H1 (cell line): ENCODE measurements around the gene FCRL6. TPM values are rescaled to one million over a fixed set of nuclear protein-coding genes. Genes with fewer than 3 reads are reported as not detected.

Source experiments
- CTCF ChIA-PET: fragments of 300-600 bp; sonication (Branson Sonifier 250); formaldehyde crosslinking; loops from one replicate; lab custom pipeline; 2021; ENCODE audit not compliant: partially characterized antibody; lab: Charles Lee
- POLR2A ChIA-PET: fragments of 300-600 bp; sonication (Branson Sonifier 250); formaldehyde crosslinking; loops from one replicate; lab custom pipeline; 2021; ENCODE audit warnings: inconsistent platforms; ENCODE audit not compliant: partially characterized antibody; lab: Charles Lee
- DNase-seq, 2 experiments: peaks; one replicate each; pipeline versions ENCODE4 v3.0.0 to v3.0.0-alpha.2; 2010 to 2022; ENCODE audit warnings: low spot score in 2 of 2, low read depth in 1 of 2, mixed read lengths in 1 of 2
- FAIRE-seq: peaks from 2 replicates; lab custom pipeline; 2011; peaks lifted over from hg19 to GRCh38; lab: Jason Lieb, UNC
- H2AFZ ChIP-seq: 2 replicates; pipeline ENCODE4 v1.8.1; 2012; ENCODE audit warnings: low read length, inconsistent platforms
- H2AK5ac ChIP-seq: 2 replicates; pipeline ENCODE4 v1.6.1; 2013; ENCODE audit warnings: low read depth, low read length
- H2BK120ac ChIP-seq: replicated peaks from 2 replicates; pipeline ENCODE3; 2013; ENCODE audit warnings: low read depth, low read length, inconsistent platforms
- H2BK12ac ChIP-seq: 2 replicates; pipeline ENCODE4 v1.6.1; 2013; ENCODE audit warnings: low read depth, low read length
- H2BK15ac ChIP-seq: 2 replicates; pipeline ENCODE4 v1.6.1; 2013; ENCODE audit warnings: low read length
- H2BK20ac ChIP-seq: 2 replicates; pipeline ENCODE4 v1.6.1; 2013; ENCODE audit warnings: low read length
- H2BK5ac ChIP-seq: 2 replicates; pipeline ENCODE4 v1.6.1; 2013; ENCODE audit warnings: low read depth, low read length
- H3K14ac ChIP-seq: 2 replicates; pipeline ENCODE4 v1.6.1; 2013; ENCODE audit warnings: inconsistent platforms; ENCODE audit not compliant: insufficient read length
- H3K18ac ChIP-seq: 2 replicates; pipeline ENCODE4 v1.6.1; 2013; ENCODE audit warnings: low read length; ENCODE audit errors: extremely low read depth
- H3K23ac ChIP-seq: 2 replicates; pipeline ENCODE4 v1.6.1; 2013; ENCODE audit warnings: inconsistent platforms; ENCODE audit not compliant: insufficient read length
- H3K23me2 ChIP-seq: 2 replicates; pipeline ENCODE4 v1.6.1; 2013; ENCODE audit warnings: low read depth, low read length
- H3K27ac ChIP-seq: 2 replicates; pipeline ENCODE4 v1.6.1; 2011; ENCODE audit warnings: low read depth, low read length, inconsistent platforms
- H3K27me3 ChIP-seq, 4 experiments: replicated peaks in 1 of 4; 1 replicate in 1 of 4; 2 replicates in 3 of 4; pipeline versions ENCODE4 v1.6.1 to v1.8.1; 2011 to 2013; ENCODE audit warnings: low read length in 3 of 4, mild to moderate bottlenecking in 3 of 4, inconsistent platforms in 2 of 4, mixed read lengths in 2 of 4, moderate library complexity in 1 of 4; ENCODE audit not compliant: control insufficient read depth in 3 of 4, insufficient read depth in 3 of 4; ENCODE audit errors: extremely low read depth in 1 of 4
- H3K36me3 ChIP-seq, 4 experiments: 2 replicates each; pipeline versions ENCODE4 v1.6.1 to v1.8.1; 2011 to 2013; ENCODE audit warnings: mild to moderate bottlenecking in 4 of 4, low read length in 3 of 4, moderate library complexity in 2 of 4, control low read depth in 1 of 4, inconsistent platforms in 1 of 4; ENCODE audit not compliant: insufficient read depth in 4 of 4, control insufficient read depth in 2 of 4
- H3K4ac ChIP-seq: replicated peaks from 2 replicates; pipeline ENCODE3; 2013; ENCODE audit warnings: low read length, low read depth, mixed read lengths, inconsistent platforms; ENCODE audit not compliant: insufficient read length
- H3K4me1 ChIP-seq, 4 experiments: replicated peaks in 1 of 4; 1 replicate in 1 of 4; 2 replicates in 3 of 4; pipeline versions ENCODE4 v1.6.1 to v1.8.1; 2011 to 2013; ENCODE audit warnings: low read length in 3 of 4, inconsistent platforms in 2 of 4, mixed read lengths in 1 of 4; ENCODE audit not compliant: insufficient read depth in 4 of 4, control insufficient read depth in 3 of 4
- H3K4me2 ChIP-seq, 2 experiments: 2 replicates each; pipeline versions ENCODE4 v1.6.1 to v1.8.1; 2011 to 2013; ENCODE audit warnings: low read depth in 2 of 2, low read length in 2 of 2, control low read depth in 1 of 2, inconsistent platforms in 1 of 2, mild to moderate bottlenecking in 1 of 2; ENCODE audit not compliant: insufficient read depth in 1 of 2
- H3K4me3 ChIP-seq, 4 experiments: fragments of 200-600, 300-600 bp in 1 of 4; sonication (generic), shearing (Covaris generic), sonication (Bioruptor Twin) in 1 of 4; 2 replicates each; pipeline versions ENCODE4 v1.5.1 to v1.8.1; 2011 to 2016; ENCODE audit warnings: low read length in 4 of 4, low read depth in 3 of 4, control low read depth in 2 of 4, inconsistent platforms in 2 of 4, mild to moderate bottlenecking in 2 of 4, mixed read lengths in 1 of 4, moderate library complexity in 1 of 4; ENCODE audit not compliant: insufficient read depth in 2 of 4; ENCODE audit errors: extremely low read depth in 1 of 4
- H3K56ac ChIP-seq: replicated peaks from 2 replicates; pipeline ENCODE3; 2013; ENCODE audit warnings: low read depth, mild to moderate bottlenecking, mixed read lengths, low read length, inconsistent platforms; ENCODE audit not compliant: insufficient read length
- H3K79me1 ChIP-seq: 2 replicates; pipeline ENCODE4 v1.6.1; 2013; ENCODE audit warnings: low read depth, low read length, control low read depth
- H3K79me2 ChIP-seq, 2 experiments: 2 replicates each; pipeline versions ENCODE4 v1.6.1 to v1.8.1; 2012 to 2013; ENCODE audit warnings: low read length in 2 of 2, mild to moderate bottlenecking in 2 of 2, inconsistent platforms in 1 of 2; ENCODE audit not compliant: insufficient read depth in 2 of 2, control insufficient read depth in 1 of 2
- H3K9ac ChIP-seq, 4 experiments: replicated peaks in 1 of 4; 1 replicate in 1 of 4; 2 replicates in 3 of 4; pipeline versions ENCODE4 v1.6.1 to v1.8.1; 2011 to 2013; ENCODE audit warnings: low read depth in 3 of 4, low read length in 3 of 4, control low read depth in 2 of 4, mild to moderate bottlenecking in 2 of 4, moderate library complexity in 2 of 4, inconsistent platforms in 1 of 4; ENCODE audit errors: extremely low read depth in 1 of 4
- H3K9me3 ChIP-seq, 2 experiments: 2 replicates each; pipeline versions ENCODE4 v1.6.1 to v1.8.1; 2012 to 2013; ENCODE audit warnings: mild to moderate bottlenecking in 2 of 2, moderate library complexity in 2 of 2, control low read depth in 1 of 2, inconsistent platforms in 1 of 2, low read depth in 1 of 2, low read length in 1 of 2, mixed read lengths in 1 of 2; ENCODE audit not compliant: insufficient read depth in 2 of 2
- H4K20me1 ChIP-seq, 2 experiments: replicated peaks in 1 of 2; 2 replicates each; pipeline versions ENCODE3 to v1.8.1; 2011 to 2013; ENCODE audit warnings: inconsistent platforms in 2 of 2, low read length in 2 of 2, mild to moderate bottlenecking in 1 of 2; ENCODE audit not compliant: insufficient read depth in 2 of 2, control insufficient read depth in 1 of 2
- H4K5ac ChIP-seq: 2 replicates; pipeline ENCODE4 v1.6.1; 2013; ENCODE audit warnings: low read length, low read depth, mixed read lengths, inconsistent platforms; ENCODE audit not compliant: insufficient read length
- H4K8ac ChIP-seq: 2 replicates; pipeline ENCODE4 v1.8.0; 2013; ENCODE audit warnings: mild to moderate bottlenecking, moderate library complexity, low read length, inconsistent platforms; ENCODE audit not compliant: insufficient read depth; ENCODE audit errors: extremely low read depth
- H4K91ac ChIP-seq: replicated peaks from 2 replicates; pipeline ENCODE3; 2013; ENCODE audit warnings: low read length, mixed read lengths, inconsistent platforms; ENCODE audit not compliant: insufficient read length
- CBX8 ChIP-seq: fragments of 300-800, 300-1000 bp; sonication (generic); IDR thresholded peaks from 2 replicates; pipeline ENCODE4 v1.7.1; 2016; ENCODE audit warnings: low read depth, low read length, borderline replicate concordance
- EGR1 ChIP-seq: IDR thresholded peaks from 2 replicates; pipeline ENCODE4 v1.6.1; 2011; ENCODE audit warnings: low read depth, low read length, borderline replicate concordance
- EP300 ChIP-seq, 2 experiments: IDR thresholded peaks; 1 replicate in 1 of 2; 2 replicates in 1 of 2; pipeline ENCODE4 v1.6.1; 2011 to 2012; ENCODE audit warnings: low read depth in 2 of 2, low read length in 2 of 2, mild to moderate bottlenecking in 2 of 2, borderline replicate concordance in 1 of 2, inconsistent platforms in 1 of 2, moderate library complexity in 1 of 2
- KDM1A ChIP-seq: fragments of 200-600, 300-600 bp; sonication (generic); IDR thresholded peaks from 2 replicates; pipeline ENCODE4 v1.7.1; 2016; ENCODE audit warnings: mild to moderate bottlenecking, low read length, borderline replicate concordance
- NANOG ChIP-seq: IDR thresholded peaks from 2 replicates; pipeline ENCODE4 v1.6.1; 2011; ENCODE audit warnings: low read length, low read depth, mild to moderate bottlenecking, inconsistent platforms; ENCODE audit not compliant: insufficient read depth, poor library complexity, severe bottlenecking
- NRF1 ChIP-seq: IDR thresholded peaks from 2 replicates; pipeline ENCODE4 v1.6.1; 2011; ENCODE audit warnings: mild to moderate bottlenecking, low read depth, low read length, improper control_type of control experiment
- RNF2 ChIP-seq: fragments of 200-900, 300-1000 bp; sonication (generic); IDR thresholded peaks from 2 replicates; pipeline ENCODE4 v1.7.1; 2016; ENCODE audit warnings: borderline replicate concordance, low read depth, mild to moderate bottlenecking, antibody characterized with exemption, low read length; ENCODE audit not compliant: poor library complexity, severe bottlenecking; ENCODE audit errors: missing control alignments
- SIX5 ChIP-seq: IDR thresholded peaks from 2 replicates; pipeline ENCODE4 v1.6.1; 2011; ENCODE audit warnings: mild to moderate bottlenecking, low read depth, low read length
- SUZ12 ChIP-seq: fragments of 200-600 bp; sonication (generic); IDR thresholded peaks from 2 replicates; pipeline ENCODE4 v1.6.1; 2012; ENCODE audit warnings: mild to moderate bottlenecking, inconsistent platforms, low read length, moderate library complexity, mixed read lengths
- TAF1 ChIP-seq: IDR thresholded peaks from 2 replicates; pipeline ENCODE4 v1.6.1; 2011; ENCODE audit warnings: mild to moderate bottlenecking, low read depth, low read length
- WGBS, 2 experiments: shearing (Covaris generic) in 1 of 2; methylation state at CpG; one replicate each; pipeline versions ENCODE4 v1.1.6 to v1.1.7; 2013 to 2015; ENCODE audit warnings: low lambda C conversion rate in 2 of 2, mixed read lengths in 2 of 2, inconsistent platforms in 1 of 2, low coverage in 1 of 2, missing lambda C conversion rate in 1 of 2; ENCODE audit not compliant: insufficient replicate concordance in 2 of 2, insufficient coverage in 1 of 2, insufficient read length in 1 of 2; ENCODE audit errors: extremely low coverage in 1 of 2, missing lambda C conversion rate in 1 of 2; 5-methylcytosine and 5-hydroxymethylcytosine counted together
- polyA plus RNA-seq, 7 experiments: library from polyadenylated mRNA; depleted of rRNA in 3 of 7; stranded (reverse) in 5 of 7; unstranded in 2 of 7; fragments of >200 nt in 5 of 7; fragments of 200-250 nt in 2 of 7; gene quantifications; 1 replicate in 5 of 7; 2 replicates in 1 of 7; 4 replicates in 1 of 7; pipeline versions ENCODE4 v1.2.1 to v1.2.3, GENCODE V29; 2011 to 2013; ENCODE audit warnings: missing spikeins in 2 of 7, mixed read lengths in 2 of 7
- total RNA-seq: library from RNA; stranded (reverse); fragmentation: NEBNext Ultra II Directional; extraction: Animal tissue kit (Norgen Biotek cat#: 25700); gene quantifications from 2 replicates; pipeline ENCODE4 v1.2.1, GENCODE V29; 2021

Gene FCRL6
- total and polyA plus RNA-seq, 2 of the 8 experiments (the other 6 are each of a cell fraction or from before 2014, with no cell fraction given): not detected

- CTCF ChIA-PET: interaction anchor here (1.2 to 5.1 kb wide), 4 partner anchors 9 to 168 kb away, joined by 3 to 30 read pairs (median 20); no protein-coding TSS in a partner anchor
- H2BK20ac ChIP-seq: no peak overlapping the region
- FAIRE-seq: no peak
- H2AK5ac ChIP-seq: no peak overlapping the region
- no peak overlapping the region for H3K56ac ChIP-seq
- no peak overlapping the region for H2BK120ac ChIP-seq
- no peaks in the 10 kb centered on the region for H3K79me2 ChIP-seq
- no peaks in the 10 kb centered on the region for H3K9me3 ChIP-seq
- H3K23me2 ChIP-seq: no peaks in the 10 kb centered on the region
- no peak overlapping the region for H3K23ac ChIP-seq
- H3K4me2 ChIP-seq: no peak overlapping the region
- TF ChIP-seq EGR1 (no peak), NANOG (no peak), CBX8 (no peak), SIX5 (no peak), NRF1 (no peak), KDM1A (no peak), SUZ12 (no peak), EP300 (IDR thresholded peaks at IDR 0.05; ENCODE audit: borderline replicate concordance in 1 of 2, low read depth in 2 of 2, low read length in 2 of 2) (no peak), RNF2 (no peak), TAF1 (no peak)
- TF ChIP-seq, all 59 proteins: peak for 0
- 85% methylated on average over 1 of the region's 1 CpG; no CpG with 5 or more reads in 1 of the 2 experiments for WGBS, 2 experiments
- Histone ChIP-seq H4K20me1 (no peaks in the 10 kb centered on the region), H3K27me3 (peaks cover 0 to 4% (median 1%) of the 10 kb centered on the region in 4 experiments; a peak in 5 of 7 replicates), H2AFZ (no peak overlapping the region), H3K14ac (no peak overlapping the region), H2BK15ac (no peak overlapping the region), H3K4me1 (no peaks in the 10 kb centered on the region), H3K4me3 (no peak overlapping the region), H3K36me3 (no peaks in the 10 kb centered on the region), H3K18ac (no peak overlapping the region), H4K5ac (no peak overlapping the region), H3K9ac (no peak overlapping the region), H3K27ac (no peak overlapping the region), H4K91ac (no peak overlapping the region), H3K4ac (no peak overlapping the region), H2BK12ac (no peak overlapping the region), H3K79me1 (no peaks in the 10 kb centered on the region), H4K8ac (no peak overlapping the region), H2BK5ac (no peak overlapping the region)
- no peak for DNase-seq
- POLR2A ChIA-PET: no interaction called here
These were observed 36.6 kb downstream of the FCRL6 start for GRCh38 chr1:159838715-159839114.
